GM19467 (cell line): ENCODE data around the gene SCAMP1.
"Not testable (repeated sequence)": the region's sequence is repeated elsewhere in the genome, so short reads cannot be mapped to it uniquely, and the experiment has no call there.

Experiments used
- ATAC-seq: cut with Tn5 transposase; IDR thresholded peaks from one replicate; pipeline ENCODE4 v1.9.1; 2021; ENCODE audit warnings: mild to moderate bottlenecking, moderate library complexity; ENCODE audit not compliant: unreplicated experiment

SCAMP1 gene

DNA sequence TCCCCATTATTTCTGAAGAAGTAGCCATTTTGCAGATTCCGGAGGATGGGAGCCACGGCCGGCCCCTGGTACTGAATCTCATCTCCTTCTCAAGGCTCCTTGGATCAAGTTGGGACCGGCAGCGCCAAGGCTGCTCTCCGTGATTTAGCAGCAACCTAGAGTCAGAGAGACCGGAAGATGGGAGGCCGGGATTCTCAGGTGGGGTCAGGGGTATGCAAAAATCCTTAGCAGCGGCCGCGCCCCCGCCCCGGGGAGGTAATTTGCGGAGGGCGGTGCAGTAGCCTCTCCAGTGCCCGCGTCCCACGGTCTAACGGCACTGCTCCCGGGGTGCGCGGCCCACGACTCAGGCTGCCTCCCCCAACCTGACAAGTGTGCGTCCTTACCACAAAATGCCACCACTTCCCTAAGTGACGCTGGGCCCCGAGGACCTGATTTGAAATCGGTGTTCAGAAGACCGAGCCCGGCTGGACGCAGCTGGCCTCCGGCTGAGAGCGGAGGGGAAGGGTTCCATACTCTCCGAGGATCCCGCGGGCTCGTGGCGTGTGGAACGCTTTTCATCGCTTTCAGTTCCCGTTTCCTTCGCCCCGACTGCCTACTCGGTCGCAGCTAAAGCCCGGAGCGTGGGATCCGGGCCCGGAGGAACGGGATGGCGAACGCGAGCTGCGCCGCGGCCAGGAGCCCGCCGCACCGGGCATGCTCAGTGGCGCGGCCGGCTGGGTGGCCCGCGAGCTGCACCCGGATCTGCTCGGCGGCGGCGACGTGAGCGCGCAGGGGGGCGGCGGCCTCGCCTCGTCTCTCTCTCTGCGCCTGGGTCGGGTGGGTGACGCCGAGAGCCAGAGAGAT, at the start of gene SCAMP1:
Gene SCAMP1, plus strand, starts transcription at position 787 of the 843 bp plus-strand sequence. Its CDS starts 55 bp downstream, at position 842.
- peak; percentile 85 for ATAC-seq

DNA sequence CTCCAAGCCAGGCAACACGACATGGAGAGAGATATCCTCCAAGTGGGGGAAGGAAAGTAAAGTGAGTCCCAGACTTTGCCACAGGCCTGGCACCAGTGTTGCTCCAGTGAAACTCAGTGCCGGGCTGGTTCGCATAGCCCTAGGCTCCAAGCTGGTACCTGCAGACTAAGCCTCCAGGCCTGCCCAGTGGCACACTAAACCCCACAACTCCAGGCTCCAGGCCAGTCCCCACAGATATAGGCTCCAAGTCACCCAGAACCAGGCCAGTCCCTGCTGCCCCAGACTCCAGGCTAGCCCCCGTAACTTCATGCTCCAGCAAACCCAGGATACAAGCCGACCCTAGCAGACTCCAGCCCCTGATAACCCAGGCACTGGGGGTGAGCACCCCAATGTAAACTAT, 42.9 kb upstream of the SCAMP1 start:
- no peak for ATAC-seq

GRCh38 chr5:78318337-78318736, 42.1 kb upstream of the SCAMP1 start:
- no peak for ATAC-seq

- no peak for ATAC-seq
Observed at GRCh38 chr5:78320401-78320800, 40.0 kb upstream of the SCAMP1 start.

DNA sequence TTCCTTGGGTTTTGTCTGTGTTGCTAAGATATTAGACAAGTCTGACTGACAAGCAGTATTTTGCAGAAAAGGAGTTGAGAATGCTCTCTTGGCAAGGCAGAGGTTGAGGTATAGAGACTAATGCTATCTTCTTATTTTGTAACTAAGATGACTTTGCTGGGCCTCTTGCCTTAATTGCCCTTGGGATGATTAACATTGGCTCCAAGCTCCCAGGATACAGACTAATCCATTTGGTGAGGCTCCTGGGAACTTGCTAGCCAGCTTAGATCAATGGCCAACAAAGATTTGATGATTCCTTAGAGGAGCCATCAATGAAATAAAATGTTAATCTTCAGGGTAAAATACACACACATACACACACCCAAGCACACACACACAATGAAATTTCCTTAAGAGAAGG, 37.2 kb upstream of the SCAMP1 start:
- no peak for ATAC-seq

GRCh38 chr5:78326930-78327329, 33.5 kb upstream of the SCAMP1 start:
- no peak for ATAC-seq

DNA sequence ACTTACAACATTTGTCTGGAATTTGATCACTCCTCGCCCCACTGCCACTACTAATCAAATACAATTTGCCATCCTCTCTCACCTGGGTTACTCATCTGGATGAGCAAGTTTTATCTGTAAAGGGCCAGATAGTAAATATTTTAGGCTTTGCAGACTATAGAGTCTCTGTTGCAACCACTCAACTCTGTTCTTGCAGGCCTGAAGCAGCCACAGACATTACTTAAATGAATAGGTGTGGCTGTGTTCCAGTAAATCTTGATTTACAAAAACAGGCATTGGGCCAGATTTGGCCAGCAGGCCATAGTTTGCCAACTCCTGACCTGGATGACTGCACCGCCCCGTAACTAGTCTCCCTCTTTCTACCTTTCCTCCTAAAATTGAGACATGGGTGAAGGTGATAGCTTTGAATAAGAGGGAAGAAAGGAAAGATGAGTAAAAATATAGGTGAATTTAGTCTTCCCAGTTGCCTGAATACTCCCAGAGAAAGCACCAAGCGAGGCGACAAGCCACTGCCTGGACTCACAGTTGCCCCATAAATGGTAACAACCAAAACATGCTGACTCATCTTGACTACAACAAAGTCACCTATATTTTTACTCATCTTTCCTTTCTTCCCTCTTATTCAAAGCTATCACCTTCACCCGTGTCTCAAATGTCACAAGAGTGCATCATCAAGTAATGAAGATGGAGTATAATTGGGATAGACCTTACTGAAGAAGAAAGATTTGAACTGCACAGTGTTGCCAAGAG, 32.5 kb upstream of the SCAMP1 start:
- ATAC-seq: no peak

GRCh38 chr5:78328585-78329173, 31.7 kb upstream of the SCAMP1 start:
- ATAC-seq: no peak

- ATAC-seq: no peak
Observed at GRCh38 chr5:78331523-78332080, 28.8 kb upstream of the SCAMP1 start.

DNA sequence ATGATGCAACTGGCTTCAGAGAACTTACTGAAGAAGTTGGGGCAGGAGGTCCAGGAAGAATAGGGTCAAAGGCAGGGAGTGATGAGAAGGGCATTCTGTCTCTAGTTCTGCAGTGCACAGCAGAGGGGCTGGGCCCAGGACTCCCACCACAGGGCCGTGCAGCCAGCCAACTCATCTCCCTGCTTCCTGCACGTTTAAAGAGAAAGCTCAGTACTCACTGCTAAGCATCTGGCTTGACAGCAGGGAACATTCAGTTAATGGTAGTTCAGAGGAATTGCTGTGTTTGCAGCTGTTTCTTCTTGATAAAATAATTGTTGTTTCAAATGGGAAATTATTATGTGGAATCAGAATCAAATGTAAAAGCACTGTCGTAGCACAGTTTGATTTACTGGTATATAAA, 25.6 kb upstream of the SCAMP1 start:
- ATAC-seq: no peak

- ATAC-seq: no peak
Observed at GRCh38 chr5:78335976-78336375, 24.4 kb upstream of the SCAMP1 start.

DNA sequence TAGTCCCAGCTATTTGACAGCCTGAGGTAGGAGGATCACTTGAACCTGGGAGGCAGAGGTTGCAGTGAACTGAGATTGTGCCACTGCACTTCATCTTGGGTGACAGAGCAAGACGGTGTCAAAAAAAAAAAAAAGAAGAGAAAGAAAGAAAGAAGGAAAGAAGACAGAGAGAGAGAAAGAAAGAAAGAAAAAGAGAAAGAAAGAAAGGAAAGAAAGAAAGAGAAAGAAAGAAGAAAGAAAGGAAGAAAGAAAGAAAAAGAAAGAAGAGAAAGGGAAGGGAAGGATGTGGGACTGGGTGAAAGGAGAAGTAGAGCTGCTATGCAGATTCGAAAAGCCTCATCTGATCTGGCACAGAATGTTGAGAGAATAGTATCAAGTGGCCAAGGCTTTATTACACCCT, 23.7 kb upstream of the SCAMP1 start:
- ATAC-seq: no peak

- ATAC-seq: no peak
Observed at GRCh38 chr5:78339617-78340436, 20.6 kb upstream of the SCAMP1 start.

DNA sequence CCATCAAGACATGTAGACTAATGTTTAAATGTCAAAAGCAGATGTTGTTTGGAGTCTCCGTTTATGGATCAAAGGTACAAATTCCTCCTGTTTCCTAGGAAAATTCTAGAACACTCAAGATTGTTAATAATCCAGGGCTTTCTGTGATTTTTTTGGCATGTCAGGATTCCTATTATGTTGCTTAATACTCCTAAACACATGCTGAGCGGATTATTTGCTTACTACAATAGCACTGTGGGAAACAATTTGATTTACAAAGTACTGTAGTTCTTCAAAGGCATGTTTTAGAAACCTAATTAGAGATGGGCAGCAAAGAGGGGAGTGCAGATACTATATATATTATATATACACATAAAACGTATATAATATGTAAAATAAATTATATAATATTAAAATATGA, 19.0 kb upstream of the SCAMP1 start:
- ATAC-seq: no peak

- ATAC-seq: no peak
Observed at GRCh38 chr5:78345485-78345884, 14.9 kb upstream of the SCAMP1 start.

- no peak for ATAC-seq
Observed at GRCh38 chr5:78353520-78353919, 6.9 kb upstream of the SCAMP1 start.

DNA sequence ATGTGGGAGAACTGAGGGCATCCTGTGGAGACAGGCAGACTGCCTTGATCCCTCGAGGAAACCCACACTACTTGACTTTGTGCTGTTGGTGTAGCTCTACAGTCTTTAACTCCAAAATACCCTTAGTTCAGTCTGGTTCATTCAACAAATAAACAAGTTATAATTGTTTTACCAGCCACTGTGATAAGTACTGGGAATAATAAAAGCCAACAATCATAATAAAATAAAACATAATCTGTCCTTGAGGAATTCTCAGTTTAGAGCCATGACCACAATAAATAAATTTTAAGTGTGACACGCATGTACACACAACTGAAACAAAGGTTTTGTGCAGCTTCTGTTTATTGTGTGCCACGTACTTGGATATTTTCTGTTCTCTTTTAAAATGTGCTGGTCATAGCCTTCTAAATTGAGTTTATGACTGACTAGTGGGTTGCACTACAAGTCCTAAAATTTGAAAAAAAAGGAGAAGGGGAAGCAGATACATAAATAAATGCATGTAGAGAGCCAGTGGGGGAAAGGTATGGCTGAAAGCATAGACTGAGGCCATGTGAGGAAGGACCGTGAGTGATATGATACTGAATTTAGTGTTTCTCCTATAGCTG, 6.2 kb upstream of the SCAMP1 start:
- no peak for ATAC-seq

GRCh38 chr5:78355561-78355960, 4.9 kb upstream of the SCAMP1 start:
- ATAC-seq: no peak

GRCh38 chr5:78359455-78359830, 974 bp upstream of the SCAMP1 start:
- not testable (repeated sequence) for ATAC-seq

- peak; percentile 4 for ATAC-seq
Observed at GRCh38 chr5:78360674-78360923, 182 bp downstream of the SCAMP1 start.
